Measurements from ENCODE around the gene CAT. TPM values are rescaled to one million over a fixed set of nuclear protein-coding genes. Genes with fewer than 3 reads are reported as not detected.
A peak's percentile ranks its signal among the peaks of the same experiment; 100 is the strongest.

Gene CAT
- total RNA-seq, 1 experiment from 2014 or later: 71.1 TPM

GRCh38 chr11:34495239-34495723 lies 56.5 kb downstream of the CAT start:
- DNase-seq (ENCODE audit: low spot score): no peak

GRCh38 chr11:34495724-34496377 lies 57.1 kb downstream of the CAT start:
- DNase-seq (ENCODE audit: low spot score): peak; percentile 22

- DNase-seq (ENCODE audit: low spot score): no peak
Measured at GRCh38 chr11:34499719-34500500, 61.2 kb downstream of the CAT start.

GRCh38 chr11:34501500-34501899 lies 62.8 kb downstream of the CAT start:
- DNase-seq (ENCODE audit: low spot score): peak; percentile 25

- no peak for DNase-seq (ENCODE audit: low spot score)
Measured at GRCh38 chr11:34501949-34502348, 63.2 kb downstream of the CAT start.

GRCh38 chr11:34502949-34503348 lies 64.2 kb downstream of the CAT start:
- no peak for DNase-seq (ENCODE audit: low spot score)

GRCh38 chr11:34505874-34506273 lies 67.1 kb downstream of the CAT start:
- no peak for DNase-seq (ENCODE audit: low spot score)

GRCh38 chr11:34507156-34507555 lies 68.4 kb downstream of the CAT start:
- no peak for DNase-seq (ENCODE audit: low spot score)

DNA sequence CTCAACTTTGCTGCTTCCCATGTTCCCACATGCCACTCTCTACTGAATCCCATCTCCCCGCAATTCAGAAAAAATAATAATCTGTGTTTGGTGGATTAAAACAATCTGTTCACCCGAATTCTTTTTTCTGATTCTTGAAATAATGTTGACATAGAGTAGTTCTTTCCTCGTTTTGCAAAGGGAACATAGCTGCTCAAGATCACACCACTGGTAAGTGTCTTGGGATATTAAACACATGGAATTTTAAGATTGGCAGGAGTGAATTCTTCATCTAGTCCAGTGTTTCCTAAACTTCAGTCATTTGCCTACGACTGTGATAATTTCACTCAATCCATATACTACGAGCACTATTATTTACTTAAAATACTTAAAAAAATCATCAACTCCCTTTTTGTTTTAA lies 68.9 kb downstream of the CAT start:
- no peak for DNase-seq (ENCODE audit: low spot score)

DNA sequence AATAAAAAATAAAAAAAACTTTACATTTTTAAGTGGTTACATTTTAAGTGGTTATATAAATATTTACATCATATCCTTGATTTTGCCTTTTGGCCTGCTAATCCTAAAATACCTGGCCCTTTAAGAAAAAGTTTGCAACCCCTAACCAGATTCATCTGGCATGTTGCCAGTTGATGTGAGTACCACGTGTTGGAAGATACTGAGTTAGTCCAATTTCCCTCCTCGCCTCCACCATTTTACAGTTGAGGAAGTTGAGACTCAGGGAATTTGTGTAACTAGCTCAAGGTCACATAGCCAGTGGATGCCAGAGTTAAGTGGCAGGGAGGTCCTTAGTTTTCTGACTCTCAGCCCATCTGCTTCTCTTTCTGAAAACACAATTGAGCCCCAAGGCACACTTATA lies 69.8 kb downstream of the CAT start:
- DNase-seq (ENCODE audit: low spot score): no peak

GRCh38 chr11:34509336-34509876 lies 70.7 kb downstream of the CAT start:
- no peak for DNase-seq (ENCODE audit: low spot score)

GRCh38 chr11:34510218-34510617 lies 71.5 kb downstream of the CAT start:
- no peak for DNase-seq (ENCODE audit: low spot score)

GRCh38 chr11:34510673-34511072 lies 71.9 kb downstream of the CAT start:
- no peak for DNase-seq (ENCODE audit: low spot score)

DNA sequence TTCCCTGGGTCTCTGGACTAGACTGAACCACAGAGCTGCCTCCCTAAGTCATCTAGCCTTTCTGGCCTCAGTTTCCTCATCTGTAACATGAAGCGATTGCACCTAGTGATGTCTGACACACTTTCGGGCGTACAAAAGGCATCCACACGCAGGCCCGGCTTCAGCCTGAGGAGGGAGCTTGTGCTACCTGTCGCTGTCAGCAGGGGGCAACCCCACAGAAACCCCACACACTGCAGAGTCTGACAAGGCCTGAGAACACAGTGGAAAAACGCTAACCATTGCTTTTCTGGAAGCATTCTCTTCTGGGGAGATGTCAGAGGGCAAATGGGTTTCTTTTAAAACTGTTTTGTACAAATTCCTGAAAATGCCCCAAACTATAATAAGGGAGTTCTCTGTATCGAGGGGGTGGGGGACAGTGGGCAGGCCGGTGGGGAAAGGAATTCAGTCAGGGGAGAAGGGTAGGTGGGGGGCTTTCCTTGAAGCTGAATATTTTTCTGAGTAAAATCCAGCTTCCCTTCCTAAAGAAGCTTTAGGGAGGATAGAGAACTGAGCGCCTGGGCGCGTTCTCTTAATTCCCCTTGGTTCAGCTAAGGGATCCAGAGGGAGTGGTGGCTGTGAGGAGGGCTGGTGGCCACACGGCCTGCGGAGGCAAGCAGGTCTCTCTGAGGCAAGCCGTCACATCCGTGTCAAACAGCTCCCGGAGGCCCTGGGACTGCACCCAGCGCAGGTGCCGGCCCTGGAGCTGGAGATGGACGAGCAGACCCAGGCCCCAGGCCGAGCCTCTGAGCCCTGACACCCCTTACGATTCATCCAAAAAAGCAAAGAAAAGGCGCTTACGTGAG lies 74.3 kb downstream of the CAT start:
- DNase-seq (ENCODE audit: low spot score): peak; percentile 34

GRCh38 chr11:34513682-34514449 lies 75.1 kb downstream of the CAT start, which contains the start of gene ELF5:
TSS of gene ELF5 (minus strand) at chr11:34513794. CDS start at chr11:34505749, 8,045 bp downstream.
- no peak for DNase-seq (ENCODE audit: low spot score)

DNA sequence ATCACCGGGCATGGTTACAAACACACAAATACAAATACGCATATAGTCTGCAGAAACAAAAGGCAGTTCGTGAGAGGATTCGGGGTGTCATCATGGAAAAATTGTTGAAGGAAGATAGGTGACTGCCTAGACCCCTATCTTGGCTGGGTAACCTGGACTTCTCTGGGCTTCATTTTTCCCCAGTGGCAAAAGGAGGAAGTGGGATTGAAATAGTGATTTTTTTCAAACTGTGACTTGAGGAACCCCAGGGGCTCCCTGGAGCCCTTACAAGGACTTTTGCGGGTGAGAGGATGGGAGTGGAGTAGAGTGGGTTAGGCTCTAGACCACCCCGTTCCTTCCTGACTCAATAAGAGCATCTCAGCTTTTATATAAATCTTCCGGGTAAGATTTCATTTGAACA lies 75.9 kb downstream of the CAT start:
- DNase-seq (ENCODE audit: low spot score): no peak

DNA sequence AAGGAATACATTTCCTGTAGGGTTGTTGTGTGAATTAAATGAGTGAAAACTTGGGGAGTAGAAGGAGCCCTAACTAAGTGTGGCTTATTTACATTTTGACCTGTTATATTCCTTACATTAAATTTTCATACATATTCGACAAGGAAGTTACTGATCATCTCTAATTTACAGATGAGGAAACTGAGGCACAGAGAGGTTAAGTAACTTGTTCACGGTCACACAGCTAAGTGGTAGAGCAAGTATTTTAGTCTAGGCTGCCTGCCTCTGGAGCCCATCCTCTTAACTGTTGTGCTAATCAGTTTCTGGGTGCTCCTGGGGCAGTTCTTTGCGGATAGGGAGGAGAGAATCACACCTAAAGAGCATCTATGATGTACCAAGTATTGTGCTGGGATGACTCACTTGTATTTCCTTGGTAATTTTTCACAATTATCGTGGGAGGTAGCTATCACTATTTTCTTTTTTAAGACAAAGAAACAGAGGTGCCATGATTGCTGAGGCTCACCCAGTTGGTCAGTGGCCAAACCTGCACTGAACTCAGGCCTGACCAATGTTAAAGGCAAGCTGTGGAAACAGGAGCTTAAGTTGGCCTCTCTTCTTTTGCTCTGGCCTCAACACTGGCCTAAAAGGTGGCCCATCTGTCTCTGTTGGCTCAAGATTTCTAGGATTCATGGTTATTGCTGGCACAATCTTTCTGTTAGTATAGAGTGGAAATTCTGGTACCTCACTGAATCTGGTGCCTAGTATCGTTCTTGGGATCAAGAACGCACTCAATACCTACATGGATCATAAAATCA lies 77.7 kb downstream of the CAT start:
- no peak for DNase-seq (ENCODE audit: low spot score)

GRCh38 chr11:34519595-34520235 lies 81.0 kb downstream of the CAT start:
- no peak for DNase-seq (ENCODE audit: low spot score)

GRCh38 chr11:34521265-34521664 lies 82.5 kb downstream of the CAT start:
- DNase-seq (ENCODE audit: low spot score): no peak

All from A172 (cell line).